Upper lobe of left lung (tissue), 6 donors: ENCODE results near the gene OTUB1. TPM values are rescaled to one million over a fixed set of nuclear protein-coding genes. Genes with fewer than 3 reads are reported as not detected.

Source experiments
- ATAC-seq, 2 donors: fragments of 200-7000 bp; cut with Tn5 transposase; one replicate each; pipeline ENCODE4 v1.9.1; 2022; ENCODE audit warnings: mild to moderate bottlenecking in 2 of 2, moderate library complexity in 2 of 2; ENCODE audit not compliant: low FRiP score in 2 of 2
- DNase-seq, 2 donors: peaks; one replicate each; pipeline ENCODE4 v3.0.0-alpha.2; 2019 to 2020
- H3K27ac ChIP-seq, 4 donors: fragments of 200-600 bp; sonication (generic); one replicate each; pipeline ENCODE4 v1.5.1; 2016 to 2019
- H3K27me3 ChIP-seq, 4 donors: fragments of 200-600 bp; sonication (generic); one replicate each; pipeline ENCODE4 v1.5.1; 2017 to 2019
- H3K36me3 ChIP-seq, 4 donors: fragments of 200-600 bp; sonication (generic); one replicate each; pipeline ENCODE4 v1.5.1; 2016 to 2019
- H3K4me1 ChIP-seq, 4 donors: fragments of 200-600 bp; sonication (generic); one replicate each; pipeline ENCODE4 v1.5.1; 2018 to 2019
- H3K4me3 ChIP-seq, 4 donors: fragments of 200-600 bp; sonication (generic); one replicate each; pipeline ENCODE4 v1.5.1; 2017 to 2019; ENCODE audit warnings: mild to moderate bottlenecking in 2 of 4, moderate library complexity in 1 of 4
- H3K9me3 ChIP-seq, 4 donors: fragments of 200-600 bp; sonication (generic); one replicate each; pipeline ENCODE4 v1.5.1; 2018 to 2019
- CTCF ChIP-seq, 6 experiments: fragments of 450-650 bp in 4 of 6; fragments of 200-600 bp in 2 of 6; sonication (generic) in 2 of 6; IDR thresholded peaks; one replicate each; pipeline ENCODE4 v1.5.1; 2016 to 2019; ENCODE audit warnings: antibody characterized with exemption in 6 of 6
- EP300 ChIP-seq, 4 donors: sonication (generic); formaldehyde crosslinking; IDR thresholded peaks; one replicate each; pipeline ENCODE4 v1.5.1; 2017; ENCODE audit warnings: antibody characterized with exemption in 4 of 4, control low read depth in 2 of 4
- POLR2A ChIP-seq, 4 donors: fragments of 450-650 bp; IDR thresholded peaks; one replicate each; pipeline ENCODE4 v1.5.1; 2016 to 2017; ENCODE audit warnings: antibody characterized with exemption in 4 of 4, mild to moderate bottlenecking in 2 of 4
- POLR2AphosphoS5 ChIP-seq, 2 donors: sonication (generic); formaldehyde crosslinking; IDR thresholded peaks; one replicate each; pipeline ENCODE4 v1.5.1; 2017; ENCODE audit warnings: antibody characterized with exemption in 2 of 2
- WGBS, 2 donors: methylation state at CpG; one replicate each; pipeline ENCODE4 v1.1.5; 2017 to 2018; 5-methylcytosine and 5-hydroxymethylcytosine counted together
- total RNA-seq, 6 donors: library from RNA; depleted of rRNA in 4 of 6; stranded (reverse); fragments of >200 nt in 4 of 6; gene quantifications; one replicate each; pipeline versions ENCODE4 v1.1.0 to v1.2.1, GENCODE V29; 2016 to 2021
- donor health status: DM: no; HTN: no; CAD: no; lungs with moderate emphysema.
- donor health status: DM: no; HTN: yes; CAD: no; lungs with severe emphysema.

Gene OTUB1
- total RNA-seq, 6 donors from 2014 or later, result 58.6 to 95.3 (median 72.5) TPM

GRCh38 chr11:63997801-63998337 lies 11.6 kb downstream of the OTUB1 start:
- DNase-seq (peak in 1 of 2 donors; percentile 51), ATAC-seq (no peak)
- peaks cover 30 to 40% (median 33%) of the 10 kb centered on the region in 4 donors for H3K4me1 ChIP-seq
- H3K9me3 ChIP-seq, result no peaks in the 10 kb centered on the region
- H3K4me3 ChIP-seq, result no peak overlapping the region
- H3K27me3 ChIP-seq, result no peaks in the 10 kb centered on the region
- WGBS, 2 donors, result 81 to 87% methylated on average over 6 to 11 of the region's 11 CpGs
- no peak for TF ChIP-seq CTCF (IDR thresholded peaks at IDR 0.05)
- TF ChIP-seq POLR2AphosphoS5 (IDR thresholded peaks at IDR 0.05), result no peak
- no peak for TF ChIP-seq POLR2A (IDR thresholded peaks at IDR 0.05)
- no peak for TF ChIP-seq EP300 (IDR thresholded peaks at IDR 0.05)
- no peak overlapping the region for H3K27ac ChIP-seq
- peaks cover 6 to 61% (median 43%) of the 10 kb centered on the region in 4 donors for H3K36me3 ChIP-seq

GRCh38 chr11:63998558-63999348 lies 12.5 kb downstream of the OTUB1 start:
- no peak for ATAC-seq
- TF ChIP-seq EP300 (IDR thresholded peaks at IDR 0.05) (no peak), POLR2AphosphoS5 (IDR thresholded peaks at IDR 0.05) (no peak), CTCF (IDR thresholded peaks at IDR 0.05) (no peak), POLR2A (IDR thresholded peaks at IDR 0.05) (no peak)
- H3K27me3 ChIP-seq, result no peaks in the 10 kb centered on the region
- peaks cover 30 to 40% (median 33%) of the 10 kb centered on the region in 4 donors for H3K4me1 ChIP-seq
- peaks cover 6 to 53% (median 43%) of the 10 kb centered on the region in 4 donors for H3K36me3 ChIP-seq
- H3K4me3 ChIP-seq, result peak overlapping the region in 3 of 4 donors; percentile 16 to 48 (median 40)
- DNase-seq, result peak in 1 of 2 donors; percentile 86
- no peak overlapping the region for H3K27ac ChIP-seq
- H3K9me3 ChIP-seq, result no peaks in the 10 kb centered on the region
- 82 to 84% methylated on average over 38 to 54 of the region's 54 CpGs for WGBS, 2 donors

- 45% methylated on average over 52 of the region's 59 CpGs; no CpG with 5 or more reads in 1 of the 2 donors for WGBS, 2 donors
- H3K4me1 ChIP-seq, result peaks cover 30 to 40% (median 33%) of the 10 kb centered on the region in 4 donors
- H3K27me3 ChIP-seq, result no peaks in the 10 kb centered on the region
- H3K9me3 ChIP-seq, result no peaks in the 10 kb centered on the region
- no peak for TF ChIP-seq CTCF (IDR thresholded peaks at IDR 0.05)
- TF ChIP-seq EP300 (IDR thresholded peaks at IDR 0.05), result no peak
- no peak for TF ChIP-seq POLR2AphosphoS5 (IDR thresholded peaks at IDR 0.05)
- no peak for TF ChIP-seq POLR2A (IDR thresholded peaks at IDR 0.05)
- ATAC-seq (peak in 1 of 2 donors; percentile 60), DNase-seq (peak in 1 of 2 donors; percentile 90)
- no peak overlapping the region for H3K27ac ChIP-seq
- peak overlapping the region in 3 of 4 donors; percentile 16 to 48 (median 40) for H3K4me3 ChIP-seq
- peaks cover 6 to 46% (median 41%) of the 10 kb centered on the region in 4 donors for H3K36me3 ChIP-seq
Observed at GRCh38 chr11:63999349-64000025, 13.2 kb downstream of the OTUB1 start.

- no peaks in the 10 kb centered on the region for H3K27me3 ChIP-seq
- no peak overlapping the region for H3K27ac ChIP-seq
- H3K36me3 ChIP-seq, result peaks cover 6 to 39% (median 36%) of the 10 kb centered on the region in 4 donors
- H3K4me3 ChIP-seq, result peak overlapping the region in 3 of 4 donors; percentile 36 to 48 (median 40)
- WGBS, 2 donors, result 8% methylated on average over 22 of the region's 67 CpGs; no CpG with 5 or more reads in 1 of the 2 donors
- TF ChIP-seq POLR2AphosphoS5 (IDR thresholded peaks at IDR 0.05) (no peak), CTCF (IDR thresholded peaks at IDR 0.05) (peak; percentile 86 to 97 (median 96))
- peaks cover 30 to 40% (median 33%) of the 10 kb centered on the region in 4 donors for H3K4me1 ChIP-seq
- ATAC-seq (peak; percentile 69 to 92), DNase-seq (peak; percentile 63 to 95)
- H3K9me3 ChIP-seq, result no peaks in the 10 kb centered on the region
Observed at GRCh38 chr11:64000026-64000739, 13.9 kb downstream of the OTUB1 start.
